ENCODE data around the gene BDNF.

Gene BDNF

DNA sequence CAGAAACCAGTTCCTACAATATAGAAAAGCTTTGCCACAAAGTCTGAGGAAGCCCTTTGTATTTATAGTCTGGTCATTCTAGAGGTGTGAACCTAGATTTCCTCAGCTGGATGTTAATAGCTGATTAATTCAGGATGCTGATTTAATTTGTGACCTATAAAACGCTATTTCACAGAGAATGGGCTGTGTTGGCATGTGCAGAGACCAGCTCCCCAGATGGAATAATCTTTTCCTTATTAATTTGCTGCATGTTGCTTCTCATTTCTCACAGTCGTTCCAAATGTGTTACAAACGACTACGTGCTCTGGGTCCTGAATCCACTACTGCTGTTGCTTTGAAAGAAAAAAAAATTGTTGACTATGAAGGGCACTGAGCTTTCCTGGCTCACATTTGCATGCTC, 49.3 kb downstream of the BDNF start:
- TF ChIP-seq POLR2AphosphoS5 (IDR thresholded peaks at IDR 0.05; ENCODE audit: low read depth, low read length) = no peak
- TF ChIP-seq TAF1 (IDR thresholded peaks at IDR 0.05; ENCODE audit: borderline replicate concordance, insufficient read depth, low read length) = no peak
- TF ChIP-seq, protein P1, sequence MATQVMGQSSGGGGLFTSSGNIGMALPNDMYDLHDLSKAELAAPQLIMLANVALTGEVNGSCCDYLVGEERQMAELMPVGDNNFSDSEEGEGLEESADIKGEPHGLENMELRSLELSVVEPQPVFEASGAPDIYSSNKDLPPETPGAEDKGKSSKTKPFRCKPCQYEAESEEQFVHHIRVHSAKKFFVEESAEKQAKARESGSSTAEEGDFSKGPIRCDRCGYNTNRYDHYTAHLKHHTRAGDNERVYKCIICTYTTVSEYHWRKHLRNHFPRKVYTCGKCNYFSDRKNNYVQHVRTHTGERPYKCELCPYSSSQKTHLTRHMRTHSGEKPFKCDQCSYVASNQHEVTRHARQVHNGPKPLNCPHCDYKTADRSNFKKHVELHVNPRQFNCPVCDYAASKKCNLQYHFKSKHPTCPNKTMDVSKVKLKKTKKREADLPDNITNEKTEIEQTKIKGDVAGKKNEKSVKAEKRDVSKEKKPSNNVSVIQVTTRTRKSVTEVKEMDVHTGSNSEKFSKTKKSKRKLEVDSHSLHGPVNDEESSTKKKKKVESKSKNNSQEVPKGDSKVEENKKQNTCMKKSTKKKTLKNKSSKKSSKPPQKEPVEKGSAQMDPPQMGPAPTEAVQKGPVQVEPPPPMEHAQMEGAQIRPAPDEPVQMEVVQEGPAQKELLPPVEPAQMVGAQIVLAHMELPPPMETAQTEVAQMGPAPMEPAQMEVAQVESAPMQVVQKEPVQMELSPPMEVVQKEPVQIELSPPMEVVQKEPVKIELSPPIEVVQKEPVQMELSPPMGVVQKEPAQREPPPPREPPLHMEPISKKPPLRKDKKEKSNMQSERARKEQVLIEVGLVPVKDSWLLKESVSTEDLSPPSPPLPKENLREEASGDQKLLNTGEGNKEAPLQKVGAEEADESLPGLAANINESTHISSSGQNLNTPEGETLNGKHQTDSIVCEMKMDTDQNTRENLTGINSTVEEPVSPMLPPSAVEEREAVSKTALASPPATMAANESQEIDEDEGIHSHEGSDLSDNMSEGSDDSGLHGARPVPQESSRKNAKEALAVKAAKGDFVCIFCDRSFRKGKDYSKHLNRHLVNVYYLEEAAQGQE (IDR thresholded peaks at IDR 0.05; ENCODE audit: insufficient read depth in 1 of 2, low read depth in 2 of 2, low read length in 2 of 2) = no peak
- no peak for TF ChIP-seq FOXP2 (optimal IDR thresholded peaks at IDR 0.05; ENCODE audit: borderline replicate concordance, extremely low read depth, extremely low read length, insufficient read depth)
- TF ChIP-seq SIN3A (IDR thresholded peaks at IDR 0.05; ENCODE audit: borderline replicate concordance, insufficient read depth, low read length) = no peak

DNA sequence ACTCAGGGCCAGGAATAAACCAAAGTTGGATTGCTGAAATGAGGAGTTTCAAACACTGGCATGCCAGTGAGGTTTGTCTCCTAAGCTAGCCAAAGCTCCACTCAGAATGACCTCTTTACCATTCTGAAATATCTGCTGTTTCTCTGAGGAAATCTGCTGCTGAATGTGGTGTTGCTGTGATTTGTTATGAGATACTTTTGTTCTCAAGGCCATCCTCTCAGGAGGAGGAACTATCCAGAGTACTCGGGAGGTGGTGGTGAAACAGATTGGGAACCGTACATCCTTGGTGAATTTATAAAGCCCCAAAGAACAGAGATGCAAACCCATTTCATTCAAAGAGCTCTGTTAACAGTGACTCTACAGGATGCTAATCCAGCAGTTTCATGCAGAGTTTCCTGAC, 50.5 kb downstream of the BDNF start:
- TF ChIP-seq, protein P1 (IDR thresholded peaks at IDR 0.05; ENCODE audit: insufficient read depth in 1 of 2, low read depth in 2 of 2, low read length in 2 of 2) = peak; percentile 30 to 86; a peak in 2 of 4 replicates
- TF ChIP-seq FOXP2 (optimal IDR thresholded peaks at IDR 0.05; ENCODE audit: borderline replicate concordance, extremely low read depth, extremely low read length, insufficient read depth) = no peak

DNA sequence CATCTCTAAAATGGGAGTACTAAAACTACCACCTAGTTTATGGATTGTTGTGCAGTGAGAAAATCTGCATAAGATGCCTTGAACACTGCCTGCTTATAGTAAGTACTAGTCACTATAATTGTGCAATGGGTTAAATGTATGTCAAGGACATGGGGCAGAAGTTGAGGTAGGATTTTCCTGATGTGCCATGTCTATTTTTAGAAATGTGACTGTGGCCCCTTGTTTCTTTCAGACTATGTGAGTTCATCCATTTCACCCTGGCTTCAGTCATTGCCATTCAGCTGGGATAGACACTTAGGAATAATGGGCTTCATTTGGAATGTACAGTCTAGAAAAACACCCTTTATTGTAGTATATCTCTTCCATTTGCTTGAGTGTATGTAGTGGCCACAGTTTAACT, 51.4 kb downstream of the BDNF start:
- no peak for TF ChIP-seq FOXP2 (optimal IDR thresholded peaks at IDR 0.05; ENCODE audit: borderline replicate concordance, extremely low read depth, extremely low read length, insufficient read depth)

DNA sequence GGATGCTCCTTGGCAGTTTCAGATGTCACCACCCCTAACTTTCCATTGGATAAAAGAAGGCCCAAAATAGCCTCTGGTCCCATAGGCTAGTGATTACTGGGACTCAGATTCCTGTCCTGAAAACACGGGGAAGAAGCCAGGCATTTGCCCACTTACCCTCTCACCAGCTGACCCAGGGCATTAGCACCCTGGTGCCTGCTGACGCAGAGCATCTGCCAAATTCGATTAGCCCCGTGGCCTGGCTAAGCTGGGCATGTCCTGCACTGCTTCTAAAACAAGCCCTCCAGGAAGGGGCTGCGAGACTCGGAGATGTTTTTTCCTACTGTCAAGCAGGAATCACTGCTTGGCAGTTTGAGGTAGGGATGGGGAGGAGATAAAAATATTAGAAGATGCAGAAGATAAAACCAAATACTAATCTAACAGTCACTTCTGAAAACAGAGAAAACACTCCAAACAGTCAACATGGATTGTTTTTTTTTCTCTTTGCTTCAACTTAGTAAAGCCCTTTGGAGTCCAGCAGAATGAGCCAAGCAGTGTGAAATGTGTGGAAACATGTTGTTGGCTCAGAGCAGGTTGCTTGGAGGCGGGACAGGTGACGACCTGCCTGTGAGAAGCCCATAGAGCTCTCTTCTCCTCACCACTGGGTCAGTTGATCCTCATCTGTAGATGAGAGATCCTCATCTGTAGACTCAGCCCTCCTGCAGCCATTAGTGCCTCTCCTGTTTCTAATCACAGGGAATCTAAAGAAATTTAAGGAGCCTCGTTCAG, 54.0 kb downstream of the BDNF start:
- TF ChIP-seq FOXP2 (optimal IDR thresholded peaks at IDR 0.05; ENCODE audit: borderline replicate concordance, extremely low read depth, extremely low read length, insufficient read depth) (no peak), SIN3A (IDR thresholded peaks at IDR 0.05; ENCODE audit: borderline replicate concordance, insufficient read depth, low read length) (no peak), TAF1 (IDR thresholded peaks at IDR 0.05; ENCODE audit: borderline replicate concordance, insufficient read depth, low read length) (no peak), POLR2AphosphoS5 (IDR thresholded peaks at IDR 0.05; ENCODE audit: low read depth, low read length) (no peak)
- TF ChIP-seq, protein P1 (IDR thresholded peaks at IDR 0.05; ENCODE audit: insufficient read depth in 1 of 2, low read depth in 2 of 2, low read length in 2 of 2) = no peak

DNA sequence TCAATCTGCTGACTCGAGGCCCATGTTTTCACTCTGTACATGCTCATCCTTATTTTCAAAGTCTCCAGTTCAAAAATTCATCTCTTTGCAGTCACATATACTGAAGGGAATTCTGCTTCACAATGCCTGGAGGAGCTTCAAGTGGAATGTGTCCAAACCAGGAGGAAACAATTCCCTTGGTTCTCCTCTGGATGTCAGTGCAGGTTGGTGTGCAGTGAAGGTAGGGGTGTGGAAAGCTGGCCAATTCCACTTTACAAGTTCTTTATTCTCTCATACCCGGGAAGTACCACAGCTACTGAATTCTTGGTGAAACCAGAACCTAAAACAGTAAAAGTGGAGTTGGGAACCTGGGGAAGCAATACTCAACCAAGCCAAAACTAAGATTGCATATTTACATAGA, 57.3 kb downstream of the BDNF start:
- no peak for TF ChIP-seq POLR2AphosphoS5 (IDR thresholded peaks at IDR 0.05; ENCODE audit: low read depth, low read length)
- no peak for TF ChIP-seq SIN3A (IDR thresholded peaks at IDR 0.05; ENCODE audit: borderline replicate concordance, insufficient read depth, low read length)
- TF ChIP-seq, protein P1 (IDR thresholded peaks at IDR 0.05; ENCODE audit: insufficient read depth in 1 of 2, low read depth in 2 of 2, low read length in 2 of 2) = no peak
- no peak for TF ChIP-seq FOXP2 (optimal IDR thresholded peaks at IDR 0.05; ENCODE audit: borderline replicate concordance, extremely low read depth, extremely low read length, insufficient read depth)
- no peak for TF ChIP-seq TAF1 (IDR thresholded peaks at IDR 0.05; ENCODE audit: borderline replicate concordance, insufficient read depth, low read length)
